Lung (tissue), 12 donors: ENCODE results near the gene NDE1. TPM values are rescaled to one million over a fixed set of nuclear protein-coding genes. Genes with fewer than 3 reads are reported as not detected.

Source experiments
- ATAC-seq: fragments of 200-7000 bp; cut with Tn5 transposase; one replicate; pipeline ENCODE4 v1.9.1; 2020; ENCODE audit warnings: moderate number of reproducible peaks; ENCODE audit not compliant: insufficient read depth, low FRiP score
- DNase-seq, 3 donors: peaks; one replicate each; pipeline ENCODE4 v3.0.0-alpha.2; 2013 to 2017
- H3K27ac ChIP-seq, 2 donors: one replicate each; pipeline ENCODE4 v1.5.1; 2013; ENCODE audit warnings: mild to moderate bottlenecking in 2 of 2, moderate library complexity in 2 of 2, control low read depth in 1 of 2, inconsistent platforms in 1 of 2, low read depth in 1 of 2, low read length in 1 of 2
- H3K27me3 ChIP-seq, 3 donors: one replicate each; pipeline ENCODE4 v1.5.1; 2013; ENCODE audit warnings: low read length in 2 of 3; ENCODE audit not compliant: control insufficient read depth in 3 of 3, insufficient read depth in 3 of 3
- H3K36me3 ChIP-seq, 4 donors: one replicate each; pipeline ENCODE4 v1.5.1; 2013; ENCODE audit warnings: low read length in 4 of 4, mild to moderate bottlenecking in 1 of 4, moderate library complexity in 1 of 4; ENCODE audit not compliant: control insufficient read depth in 4 of 4, insufficient read depth in 4 of 4
- H3K4me1 ChIP-seq, 5 donors: one replicate each; pipeline ENCODE4 v1.5.1; 2013; ENCODE audit warnings: low read length in 5 of 5, mild to moderate bottlenecking in 2 of 5, moderate library complexity in 1 of 5; ENCODE audit not compliant: control insufficient read depth in 5 of 5, insufficient read depth in 5 of 5
- H3K4me3 ChIP-seq: one replicate; pipeline ENCODE4 v1.5.1; 2013; ENCODE audit warnings: mild to moderate bottlenecking, control low read depth, moderate library complexity
- H3K9ac ChIP-seq, 2 donors: one replicate each; pipeline ENCODE4 v1.5.1; 2013; ENCODE audit warnings: low read length in 2 of 2, control low read depth in 1 of 2; ENCODE audit not compliant: insufficient read depth in 1 of 2
- H3K9me3 ChIP-seq, 4 donors: one replicate each; pipeline ENCODE4 v1.5.1; 2013; ENCODE audit warnings: low read length in 3 of 4, mild to moderate bottlenecking in 1 of 4, moderate library complexity in 1 of 4; ENCODE audit not compliant: control insufficient read depth in 4 of 4, insufficient read depth in 3 of 4
- CTCF ChIP-seq: IDR thresholded peaks from 2 replicates; pipeline ENCODE4 v1.5.1; 2012; ENCODE audit warnings: mild to moderate bottlenecking; ENCODE audit errors: control extremely low read depth, extremely low read depth
- WGBS, 2 donors: extraction: QIAGEN DNeasy Blood & Tissue Kit; methylation state at CpG; one replicate each; pipeline ENCODE4 v1.1.7; 2013; 5-methylcytosine and 5-hydroxymethylcytosine counted together
- polyA plus RNA-seq, 2 donors: library from polyadenylated mRNA; stranded (reverse); fragments of 200-250 nt; gene quantifications; one replicate each; pipeline ENCODE4 v1.2.1, GENCODE V29; 2013
- total RNA-seq, 2 donors: library from RNA; depleted of rRNA in 1 of 2; stranded (reverse); fragments of >200 nt in 1 of 2; gene quantifications; one replicate each; pipeline ENCODE4 v1.2.1, GENCODE V29; 2014 to 2021
- donor health status: control.
- donor health status: control.
- donor health status: Bipolar disorder and iron deficiency.
- donor health status: healthy.
- donor health status: DM: yes; HTN: yes; CAD: no.

The NDE1 gene
- total and polyA plus RNA-seq, 4 donors, result 7.4 to 46.8 (median 22.5) TPM

- DNase-seq (no peak), ATAC-seq (no peak)
- Histone ChIP-seq H3K27ac (no peak overlapping the region), H3K36me3 (peaks cover 23 to 51% (median 35%) of the 10 kb centered on the region in 4 donors), H3K9ac (no peak overlapping the region), H3K9me3 (no peaks in the 10 kb centered on the region), H3K4me3 (no peak overlapping the region), H3K4me1 (no peaks in the 10 kb centered on the region), H3K27me3 (no peaks in the 10 kb centered on the region)
- TF ChIP-seq CTCF, result no peak
- whole genome bisulfite sequencing, 2 donors, result 97 to 98% methylated on average over 2 of the region's 2 CpGs
These were observed 18.2 kb upstream of the NDE1 start for GRCh38 chr16:15631730-15632409.

DNA sequence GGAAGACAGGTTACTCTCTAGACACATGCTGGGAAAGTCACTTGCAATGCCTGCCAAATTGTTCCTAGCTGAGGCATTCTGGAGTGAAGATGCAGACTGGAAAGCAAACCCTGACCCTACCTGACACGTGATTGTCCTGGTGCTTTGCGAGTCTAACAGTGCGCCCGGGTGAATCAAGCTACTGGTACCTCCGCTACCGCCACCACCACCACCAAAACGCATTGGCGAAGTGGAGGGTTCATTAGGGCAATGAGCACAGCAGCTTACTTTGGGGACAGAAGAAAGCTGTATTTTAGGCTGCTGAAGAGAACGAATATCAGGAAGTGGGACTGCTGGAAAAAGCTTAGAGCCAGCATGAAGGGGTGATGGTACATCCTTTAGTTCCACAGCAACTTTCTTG is 14.1 kb upstream of the NDE1 start:
- Histone ChIP-seq H3K27ac (no peak overlapping the region), H3K9me3 (no peaks in the 10 kb centered on the region), H3K36me3 (peaks cover 32 to 59% (median 36%) of the 10 kb centered on the region in 4 donors), H3K27me3 (no peaks in the 10 kb centered on the region), H3K4me1 (peaks cover 0 to 3% (median under 1%) of the 10 kb centered on the region in 5 donors), H3K9ac (no peak overlapping the region), H3K4me3 (no peak overlapping the region)
- no peak for ATAC-seq
- no peak for TF ChIP-seq CTCF
- no peak for DNase-seq
- 89 to 91% methylated on average over 9 of the region's 9 CpGs for WGBS, 2 donors

DNA sequence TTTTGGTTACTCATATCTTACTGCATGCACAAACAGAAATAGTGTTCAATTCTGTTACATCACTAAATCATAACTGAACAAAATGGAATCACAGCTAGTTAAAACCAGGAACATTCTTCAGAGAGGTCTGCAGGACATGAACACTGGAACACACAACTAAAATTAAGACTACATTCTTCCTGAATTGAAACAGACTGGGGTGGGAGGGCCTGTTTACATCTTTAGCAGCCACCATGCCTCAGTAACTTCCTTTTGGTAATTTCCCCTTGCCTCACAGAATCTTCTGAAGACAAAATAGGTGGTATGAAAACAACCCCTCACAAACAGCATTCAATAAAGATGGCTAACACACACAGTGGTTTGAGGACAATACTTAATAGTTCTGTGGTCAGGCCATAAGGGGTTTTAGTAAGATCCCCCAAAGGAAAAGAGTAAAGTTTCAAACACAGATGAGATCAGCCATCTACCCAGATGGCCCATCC is 13.6 kb upstream of the NDE1 start:
- Histone ChIP-seq H3K4me3 (no peak overlapping the region), H3K9ac (no peak overlapping the region), H3K36me3 (peaks cover 30 to 59% (median 34%) of the 10 kb centered on the region in 4 donors), H3K27me3 (no peaks in the 10 kb centered on the region), H3K27ac (no peak overlapping the region), H3K4me1 (peaks cover 0 to 6% (median 3%) of the 10 kb centered on the region in 5 donors), H3K9me3 (no peaks in the 10 kb centered on the region)
- DNase-seq (no peak), ATAC-seq (no peak)
- TF ChIP-seq CTCF, result no peak
